Motor neuron (in vitro differentiated cells): Measurements from ENCODE around the gene RAD51B. TPM values are rescaled to one million over a fixed set of nuclear protein-coding genes. Genes with fewer than 3 reads are reported as not detected.
"Not testable (repeated sequence)": the region's sequence is repeated elsewhere in the genome, so short reads cannot be mapped to it uniquely, and the experiment has no call there.

Experiments
- ATAC-seq, 8 experiments: fragments of 200-7000 bp; cut with Tn5 transposase; replicated peaks in 6 of 8; 2 replicates each; pipeline ENCODE4 v1.8.0; 2021; ENCODE audit warnings: mild to moderate bottlenecking in 8 of 8, moderate library complexity in 8 of 8
- H3K27ac ChIP-seq, 2 donors: fragments of 250-450 bp; sonication (Bioruptor Pico); 2 replicates each; pipeline ENCODE4 v1.9.0; 2021; ENCODE audit warnings: antibody characterized with exemption in 2 of 2, mild to moderate bottlenecking in 2 of 2, moderate library complexity in 1 of 2
- H3K4me1 ChIP-seq, 2 donors: fragments of 250-450 bp; sonication (Bioruptor Pico); replicated peaks in 1 of 2; 2 replicates each; pipeline ENCODE4 v1.6.1; 2021; ENCODE audit warnings: antibody characterized with exemption in 2 of 2, mild to moderate bottlenecking in 2 of 2, moderate library complexity in 1 of 2
- H3K4me3 ChIP-seq, 5 donors: fragments of 250-450 bp; sonication (Bioruptor Pico); 2 replicates each; pipeline ENCODE4 v1.9.0; 2021; ENCODE audit warnings: antibody characterized with exemption in 5 of 5, mild to moderate bottlenecking in 5 of 5, moderate library complexity in 4 of 5
- WGBS, 10 experiments: fragments of 450-650 bp; shearing (Covaris generic); methylation state at CpG; one replicate each; pipeline ENCODE4 v1.0.0; 2022; 5-methylcytosine and 5-hydroxymethylcytosine counted together
- in situ Hi-C, 9 experiments: fragments of 400-800 bp; cut with MboI; loops; one replicate each; pipeline ENCODE4 v1.15.0; 2021; ENCODE audit warnings: low sequenced_read_pairs in 9 of 9, low pct_unique_long_range_greater_than_20kb in 2 of 9; ENCODE audit not compliant: unreplicated experiment in 9 of 9
- total RNA-seq, 8 experiments: library from RNA; unstranded; fragments of 300-600 nt; gene quantifications; 2 replicates each; pipeline versions ENCODE4 v1.2.3 to v1.2.4, GENCODE V29; 2022

RAD51B gene
- total RNA-seq, 8 experiments from 2014 or later: 5.4 to 37.7 (median 11.0) TPM

- WGBS, 10 experiments: 53 to 100% (median 100%) methylated on average over 1 to 2 of the region's 2 CpGs; no CpG with 5 or more reads in 4 of the 10 experiments
- in situ Hi-C loops: no loop called here
- H3K4me3 ChIP-seq: no peak overlapping the region
- peaks cover 0 to 3% of the 10 kb centered on the region in 2 donors for H3K4me1 ChIP-seq
- no peak overlapping the region for H3K27ac ChIP-seq
- ATAC-seq: no peak
These were observed 396.1 kb downstream of the RAD51B start for GRCh38 chr14:68215629-68216028.

- in situ Hi-C loops: no loop called here
- peaks cover 0 to 2% of the 10 kb centered on the region in 2 donors for H3K4me1 ChIP-seq
- H3K27ac ChIP-seq: no peak overlapping the region
- WGBS, 10 experiments: 80 to 100% (median 91%) methylated on average over 2 to 3 of the region's 3 CpGs
- ATAC-seq: no peak
- no peak overlapping the region for H3K4me3 ChIP-seq
These were observed 396.5 kb downstream of the RAD51B start for GRCh38 chr14:68216079-68216478.

GRCh38 chr14:68216957-68217356 lies 397.4 kb downstream of the RAD51B start:
- in situ Hi-C loops: no loop called here
- no peak for ATAC-seq
- Histone ChIP-seq H3K4me3 (no peak overlapping the region), H3K4me1 (no peaks in the 10 kb centered on the region), H3K27ac (no peak overlapping the region)
- 81 to 100% (median 96%) methylated on average over 1 to 3 of the region's 3 CpGs; no CpG with 5 or more reads in 3 of the 10 experiments for whole genome bisulfite sequencing, 10 experiments

GRCh38 chr14:68217791-68218340 lies 398.3 kb downstream of the RAD51B start:
- no peak for ATAC-seq
- in situ Hi-C loops: no loop called here
- H3K4me3 ChIP-seq: no peak overlapping the region
- no peaks in the 10 kb centered on the region for H3K4me1 ChIP-seq
- no peak overlapping the region for H3K27ac ChIP-seq

GRCh38 chr14:68219407-68219806 lies 399.8 kb downstream of the RAD51B start:
- no peak for ATAC-seq
- 90 to 100% (median 94%) methylated on average over 1 to 5 of the region's 7 CpGs; no CpG with 5 or more reads in 3 of the 10 experiments for WGBS, 10 experiments
- H3K4me3 ChIP-seq: no peak overlapping the region
- no peak overlapping the region for H3K27ac ChIP-seq
- peaks cover 0 to 4% of the 10 kb centered on the region in 2 donors for H3K4me1 ChIP-seq
- in situ Hi-C loops: no loop called here

GRCh38 chr14:68221046-68221445 lies 401.5 kb downstream of the RAD51B start:
- in situ Hi-C loops, ATAC-seq, H3K4me1 ChIP-seq, H3K4me3 ChIP-seq, H3K27ac ChIP-seq: not testable (repeated sequence)
- WGBS, 10 experiments: 96 to 100% (median 100%) methylated on average over 1 to 2 of the region's 2 CpGs; no CpG with 5 or more reads in 4 of the 10 experiments

GRCh38 chr14:68222154-68222553 lies 402.6 kb downstream of the RAD51B start:
- Histone ChIP-seq H3K4me3 (no peak overlapping the region), H3K4me1 (peaks cover 0 to 4% of the 10 kb centered on the region in 2 donors), H3K27ac (no peak overlapping the region)
- 90 to 100% (median 100%) methylated on average over 1 to 4 of the region's 4 CpGs; no CpG with 5 or more reads in 1 of the 10 experiments for WGBS, 10 experiments
- in situ Hi-C loops: no loop called here
- no peak for ATAC-seq

- H3K4me1 ChIP-seq: peaks cover 0 to 4% of the 10 kb centered on the region in 2 donors
- no peak for ATAC-seq
- WGBS, 10 experiments: 60 to 100% (median 94%) methylated on average over 1 to 3 of the region's 3 CpGs; no CpG with 5 or more reads in 2 of the 10 experiments
- H3K27ac ChIP-seq: no peak overlapping the region
- no peak overlapping the region for H3K4me3 ChIP-seq
- in situ Hi-C loops: no loop called here
These were observed 403.1 kb downstream of the RAD51B start for GRCh38 chr14:68222726-68223125.

GRCh38 chr14:68223631-68224030 lies 404.1 kb downstream of the RAD51B start:
- Histone ChIP-seq H3K27ac (no peak overlapping the region), H3K4me1 (peaks cover 0 to 4% of the 10 kb centered on the region in 2 donors), H3K4me3 (no peak overlapping the region)
- in situ Hi-C loops: no loop called here
- peak in 1 of 8 experiments; percentile 28 for ATAC-seq

GRCh38 chr14:68225321-68225720 lies 405.7 kb downstream of the RAD51B start:
- Histone ChIP-seq H3K4me3 (no peak overlapping the region), H3K4me1 (peaks cover 0 to 4% of the 10 kb centered on the region in 2 donors), H3K27ac (no peak overlapping the region)
- WGBS, 10 experiments: 67 to 100% (median 89%) methylated on average over 1 to 2 of the region's 2 CpGs
- ATAC-seq: no peak
- in situ Hi-C loops: loop anchor here in 4 of 9 experiments (25.0 kb wide), 3 partner anchors 288 to 587 kb away; partner anchors contain the start of gene ZFP36L1 (in 1 of the 4)

- Histone ChIP-seq H3K4me1 (peaks cover 8% of the 10 kb centered on the region in 2 donors), H3K4me3 (no peak overlapping the region), H3K27ac (no peak overlapping the region)
- ATAC-seq: no peak
- in situ Hi-C loops: loop anchor here in 4 of 9 experiments (25.0 kb wide), 3 partner anchors 289 to 586 kb away; partner anchors contain the start of gene ZFP36L1 (in 1 of the 4)
- 20 to 100% (median 100%) methylated on average over 1 to 4 of the region's 4 CpGs; no CpG with 5 or more reads in 1 of the 10 experiments for WGBS, 10 experiments
These were observed 406.9 kb downstream of the RAD51B start for GRCh38 chr14:68226523-68226922.

GRCh38 chr14:68228656-68229055 lies 409.1 kb downstream of the RAD51B start:
- no peak overlapping the region for H3K4me3 ChIP-seq
- in situ Hi-C loops: loop anchor here in 4 of 9 experiments (25.0 kb wide), 3 partner anchors 291 to 584 kb away; partner anchors contain the start of gene ZFP36L1 (in 1 of the 4)
- 68 to 97% (median 88%) methylated on average over 3 of the region's 3 CpGs; no CpG with 5 or more reads in 4 of the 10 experiments for WGBS, 10 experiments
- ATAC-seq: peak in 3 of 8 experiments; percentile 42 to 56 (median 53)
- peaks cover 12 to 15% of the 10 kb centered on the region in 2 donors for H3K4me1 ChIP-seq
- H3K27ac ChIP-seq: no peak overlapping the region

- 79 to 100% (median 96%) methylated on average over 1 to 3 of the region's 3 CpGs for WGBS, 10 experiments
- ATAC-seq: no peak
- in situ Hi-C loops: loop anchor here in 4 of 9 experiments (25.0 kb wide), 3 partner anchors 292 to 583 kb away; partner anchors contain the start of gene ZFP36L1 (in 1 of the 4)
- H3K4me3 ChIP-seq: no peak overlapping the region
- no peak overlapping the region for H3K27ac ChIP-seq
- H3K4me1 ChIP-seq: peaks cover 8 to 15% of the 10 kb centered on the region in 2 donors
These were observed 410.0 kb downstream of the RAD51B start for GRCh38 chr14:68229423-68230100.
